MM.1S (cell line): ENCODE data around the gene FLNC.

Experiments
- DNase-seq: peaks from one replicate; pipeline ENCODE4 v3.0.0-alpha.2; 2015
- H2AFZ ChIP-seq: fragments of 300-600 bp; sonication (generic); 2 replicates; pipeline ENCODE4 v1.6.0; 2016; ENCODE audit warnings: antibody characterized with exemption, low read length
- H3F3A ChIP-seq: fragments of 300-600 bp; sonication (generic); 2 replicates; pipeline ENCODE4 v1.6.1; 2016; ENCODE audit warnings: mild to moderate bottlenecking, antibody characterized with exemption, low read length, moderate library complexity, mixed read lengths; ENCODE audit not compliant: insufficient read depth
- H3K27ac ChIP-seq: fragments of 300-600 bp; sonication (generic); 2 replicates; pipeline ENCODE4 v1.5.1; 2016; ENCODE audit warnings: mild to moderate bottlenecking, low read length
- H3K27me3 ChIP-seq: fragments of 300-600 bp; sonication (generic); replicated peaks from 2 replicates; pipeline ENCODE4 v1.6.0; 2016; ENCODE audit warnings: low read length; ENCODE audit not compliant: insufficient read depth
- H3K36me3 ChIP-seq: fragments of 300-600 bp; sonication (generic); replicated peaks from 2 replicates; pipeline ENCODE4 v1.6.1; 2016; ENCODE audit warnings: mild to moderate bottlenecking, low read length, mixed read lengths; ENCODE audit not compliant: insufficient read depth
- H3K4me1 ChIP-seq: fragments of 300-600 bp; sonication (generic); 2 replicates; pipeline ENCODE4 v1.6.1; 2016; ENCODE audit warnings: low read length, mixed read lengths
- H3K4me2 ChIP-seq: fragments of 300-600 bp; sonication (generic); 2 replicates; pipeline ENCODE4 v1.6.0; 2016; ENCODE audit warnings: low read depth, low read length
- H3K4me3 ChIP-seq: fragments of 300-600 bp; sonication (generic); 2 replicates; pipeline ENCODE4 v1.5.1; 2016; ENCODE audit warnings: low read length, mixed read lengths
- H3K79me2 ChIP-seq: fragments of 300-600 bp; sonication (generic); 2 replicates; pipeline ENCODE4 v1.6.1; 2016; ENCODE audit warnings: mixed run types, low read length, mixed read lengths
- H3K9ac ChIP-seq: fragments of 300-600 bp; sonication (generic); 2 replicates; pipeline ENCODE4 v1.6.1; 2016; ENCODE audit warnings: low read length, mixed read lengths
- H3K9me2 ChIP-seq: fragments of 300-600 bp; sonication (generic); replicated peaks from 2 replicates; pipeline ENCODE4 v1.6.1; 2016; ENCODE audit warnings: mild to moderate bottlenecking, low read length, mixed read lengths; ENCODE audit not compliant: insufficient read depth
- H3K9me3 ChIP-seq: fragments of 300-600 bp; sonication (generic); replicated peaks from 2 replicates; pipeline ENCODE4 v1.6.1; 2016; ENCODE audit warnings: mild to moderate bottlenecking, low read length, mixed read lengths; ENCODE audit not compliant: insufficient read depth
- H4K20me1 ChIP-seq: fragments of 300-600 bp; sonication (generic); 2 replicates; pipeline ENCODE4 v1.6.1; 2016; ENCODE audit warnings: mild to moderate bottlenecking, low read length, moderate library complexity, mixed read lengths; ENCODE audit not compliant: insufficient read depth
- CTCF ChIP-seq: fragments of 300-600 bp; sonication (generic); IDR thresholded peaks from 2 replicates; pipeline ENCODE4 v1.5.1; 2016; ENCODE audit warnings: antibody characterized with exemption, low read length, mixed read lengths
- EZH2 ChIP-seq: fragments of 300-600 bp; sonication (generic); optimal IDR thresholded peaks from 2 replicates; pipeline ENCODE3; 2017; ENCODE audit warnings: low read depth, mild to moderate bottlenecking, antibody characterized with exemption, low read length, mixed read lengths
- EZH2phosphoT487 ChIP-seq: fragments of 300-600 bp; sonication (generic); IDR thresholded peaks from 2 replicates; pipeline ENCODE4 v1.6.1; 2018; ENCODE audit warnings: antibody characterized with exemption, low read length

The FLNC gene

DNA sequence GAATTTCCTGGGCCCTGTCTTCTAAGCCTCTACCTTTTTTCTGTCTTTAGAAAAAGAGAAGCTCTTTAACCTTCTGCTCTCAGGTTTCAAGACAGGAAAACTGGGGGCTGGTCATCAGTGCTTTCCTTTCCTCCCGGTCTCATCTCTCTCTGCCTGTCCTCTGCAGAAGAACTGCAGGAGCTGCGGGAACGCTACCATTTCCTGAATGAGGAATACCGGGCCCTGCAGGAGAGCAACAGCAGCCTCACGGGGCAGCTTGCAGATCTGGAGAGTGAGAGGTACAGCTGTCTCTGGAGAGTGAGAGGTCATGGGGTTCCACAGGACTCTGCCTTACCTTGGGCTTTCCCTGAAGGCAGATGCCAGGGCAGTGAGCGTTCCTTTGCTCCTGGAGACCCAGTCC lies 25.7 kb upstream of the FLNC start:
- TF ChIP-seq CTCF (no peak), EZH2phosphoT487 (no peak), EZH2 (no peak)

DNA sequence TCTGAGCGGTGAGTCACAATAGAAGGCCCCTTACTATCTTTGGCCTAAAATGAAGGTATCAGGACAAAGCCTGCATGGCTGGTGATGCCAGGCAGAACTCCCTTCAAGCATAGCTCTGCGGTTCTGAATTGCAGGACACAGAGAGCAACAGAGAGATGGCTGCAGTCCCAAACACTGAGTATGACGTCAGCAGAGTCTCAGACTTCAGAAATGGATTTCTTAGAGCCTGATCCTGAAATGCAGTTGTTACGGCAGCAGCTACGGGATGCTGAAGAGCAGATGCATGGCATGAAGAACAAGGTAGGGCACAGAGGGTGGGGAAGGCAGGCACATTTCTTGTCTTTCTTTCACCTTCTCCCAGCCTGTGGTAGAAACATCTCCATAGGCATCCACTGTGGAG lies 25.0 kb upstream of the FLNC start:
- no peaks in the 10 kb centered on the region for H3K4me1 ChIP-seq
- DNase-seq = no peak
- no peaks in the 10 kb centered on the region for H3K27me3 ChIP-seq
- TF ChIP-seq CTCF = no peak
- no peak for TF ChIP-seq EZH2phosphoT487
- TF ChIP-seq EZH2 = no peak
- no peaks in the 10 kb centered on the region for H3K9me3 ChIP-seq
- no peaks in the 10 kb centered on the region for H3K79me2 ChIP-seq
- H3K27ac ChIP-seq = no peak overlapping the region
- H3K36me3 ChIP-seq = no peaks in the 10 kb centered on the region
- no peaks in the 10 kb centered on the region for H3K9me2 ChIP-seq
- H4K20me1 ChIP-seq = no peaks in the 10 kb centered on the region
- no peak overlapping the region for H3K9ac ChIP-seq
- no peak overlapping the region for H3K4me3 ChIP-seq
- no peaks in the 10 kb centered on the region for H3F3A ChIP-seq
- H2AFZ ChIP-seq = no peak overlapping the region
- H3K4me2 ChIP-seq = no peak overlapping the region

More for the DNA sequence above, 25.7 kb upstream of the FLNC start:
- Histone ChIP-seq H3F3A (no peaks in the 10 kb centered on the region), H3K4me2 (no peak overlapping the region), H3K9me3 (no peaks in the 10 kb centered on the region), H3K4me3 (no peak overlapping the region), H3K79me2 (no peaks in the 10 kb centered on the region), H3K9me2 (no peaks in the 10 kb centered on the region), H3K4me1 (no peaks in the 10 kb centered on the region), H2AFZ (no peak overlapping the region), H3K27ac (no peak overlapping the region), H3K27me3 (no peaks in the 10 kb centered on the region), H3K36me3 (no peaks in the 10 kb centered on the region), H4K20me1 (no peaks in the 10 kb centered on the region), H3K9ac (no peak overlapping the region)
- DNase-seq = no peak

DNA sequence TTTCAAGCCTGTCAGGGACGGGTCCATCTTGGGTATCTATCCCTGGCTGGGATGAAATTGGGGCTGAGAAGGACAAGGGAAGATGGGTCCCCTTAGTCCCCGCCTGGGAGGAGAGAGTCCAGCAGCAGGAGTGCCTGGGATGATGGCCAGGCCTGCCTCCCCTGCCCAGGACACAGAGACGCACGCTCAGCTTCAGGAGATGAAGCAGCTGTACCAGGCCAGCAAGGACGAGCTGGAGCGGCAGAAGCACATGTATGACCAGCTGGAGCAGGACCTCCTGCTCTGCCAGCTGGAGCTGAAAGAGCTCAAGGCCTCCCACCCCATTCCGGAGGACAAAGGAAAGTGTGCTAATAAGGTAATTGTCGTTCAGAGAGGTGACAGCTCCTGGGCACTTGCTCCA lies 23.0 kb upstream of the FLNC start:
- Histone ChIP-seq H3K9me2 (no peaks in the 10 kb centered on the region), H3K27me3 (no peaks in the 10 kb centered on the region), H3K9me3 (no peaks in the 10 kb centered on the region), H4K20me1 (no peaks in the 10 kb centered on the region), H3K79me2 (no peaks in the 10 kb centered on the region), H3K4me1 (peaks cover 9% of the 10 kb centered on the region), H3K4me3 (no peak overlapping the region), H3K36me3 (no peaks in the 10 kb centered on the region), H3K9ac (no peak overlapping the region), H3F3A (peaks cover 8% of the 10 kb centered on the region), H3K27ac (no peak overlapping the region), H3K4me2 (no peak overlapping the region), H2AFZ (no peak overlapping the region)
- TF ChIP-seq EZH2 = no peak
- TF ChIP-seq CTCF = no peak
- no peak for TF ChIP-seq EZH2phosphoT487
- DNase-seq = no peak
